Measurements from ENCODE around the gene SORCS2. TPM values are rescaled to one million over a fixed set of nuclear protein-coding genes. Genes with fewer than 3 reads are reported as not detected.

Gene SORCS2
- total RNA-seq, 1 experiment from 2014 or later, result 0.06 TPM

GRCh38 chr4:7148337-7148736, 44.0 kb upstream of the SORCS2 start:
- ChIA-PET POLR2A (ENCODE audit: low non-redundant PET) (no interaction called here), CTCF (no interaction called here)
- DNase-seq (ENCODE audit: low spot score), result no peak
- Histone ChIP-seq H3K9me3 (ENCODE audit: low read depth, low read length, poor library complexity, severe bottlenecking) (no peaks in the 10 kb centered on the region), H3K27ac (ENCODE audit: low read depth, low read length, poor library complexity, severe bottlenecking) (no peak overlapping the region), H3K36me3 (ENCODE audit: insufficient read depth, low read length, poor library complexity, severe bottlenecking) (no peaks in the 10 kb centered on the region), H3K27me3 (replicated peaks; ENCODE audit: insufficient read depth, low read depth, low read length, poor library complexity) (no peaks in the 10 kb centered on the region), H3K4me1 (ENCODE audit: insufficient read depth, low read length, poor library complexity, severe bottlenecking) (no peaks in the 10 kb centered on the region), H3K4me3 (ENCODE audit: low read depth, low read length, poor library complexity, severe bottlenecking) (no peak overlapping the region)
- no peak for TF ChIP-seq CTCF (conservative IDR thresholded peaks at IDR 0.05; ENCODE audit: low read depth, low read length)
- no peak for TF ChIP-seq EZH2 (IDR thresholded peaks at IDR 0.05; ENCODE audit: borderline replicate concordance, low read depth, low read length, poor library complexity, severe bottlenecking)
- intact Hi-C loops (cut with micrococcal nuclease; ENCODE audit: unreplicated experiment), result no loop called here
- no TSS peak for BruUV-seq (replicated peaks)

GRCh38 chr4:7150036-7150635, 42.2 kb upstream of the SORCS2 start:
- POLR2A ChIA-PET (ENCODE audit: low non-redundant PET), result no interaction called here
- Histone ChIP-seq H3K27ac (ENCODE audit: low read depth, low read length, poor library complexity, severe bottlenecking) (no peak overlapping the region), H3K27me3 (replicated peaks; ENCODE audit: insufficient read depth, low read depth, low read length, poor library complexity) (no peaks in the 10 kb centered on the region), H3K36me3 (ENCODE audit: insufficient read depth, low read length, poor library complexity, severe bottlenecking) (no peaks in the 10 kb centered on the region), H3K4me1 (ENCODE audit: insufficient read depth, low read length, poor library complexity, severe bottlenecking) (no peaks in the 10 kb centered on the region), H3K9me3 (ENCODE audit: low read depth, low read length, poor library complexity, severe bottlenecking) (no peaks in the 10 kb centered on the region), H3K4me3 (ENCODE audit: low read depth, low read length, poor library complexity, severe bottlenecking) (no peak overlapping the region)
- TF ChIP-seq EZH2 (IDR thresholded peaks at IDR 0.05; ENCODE audit: borderline replicate concordance, low read depth, low read length, poor library complexity, severe bottlenecking) (no peak), CTCF (conservative IDR thresholded peaks at IDR 0.05; ENCODE audit: low read depth, low read length) (no peak)
- no peak for DNase-seq (ENCODE audit: low spot score)
- CTCF ChIA-PET, result no interaction called here
- intact Hi-C loops (cut with micrococcal nuclease; ENCODE audit: unreplicated experiment), result no loop called here
- no TSS peak for BruUV-seq (replicated peaks)

- Histone ChIP-seq H3K4me3 (ENCODE audit: low read depth, low read length, poor library complexity, severe bottlenecking) (no peak overlapping the region), H3K4me1 (ENCODE audit: insufficient read depth, low read length, poor library complexity, severe bottlenecking) (no peaks in the 10 kb centered on the region), H3K9me3 (ENCODE audit: low read depth, low read length, poor library complexity, severe bottlenecking) (no peaks in the 10 kb centered on the region), H3K27me3 (replicated peaks; ENCODE audit: insufficient read depth, low read depth, low read length, poor library complexity) (no peaks in the 10 kb centered on the region), H3K36me3 (ENCODE audit: insufficient read depth, low read length, poor library complexity, severe bottlenecking) (no peaks in the 10 kb centered on the region), H3K27ac (ENCODE audit: low read depth, low read length, poor library complexity, severe bottlenecking) (no peak overlapping the region)
- TF ChIP-seq EZH2 (IDR thresholded peaks at IDR 0.05; ENCODE audit: borderline replicate concordance, low read depth, low read length, poor library complexity, severe bottlenecking), result no peak
- no TSS peak for BruUV-seq (replicated peaks)
- POLR2A ChIA-PET (ENCODE audit: low non-redundant PET), result no interaction called here
- DNase-seq (ENCODE audit: low spot score), result no peak
- CTCF ChIA-PET, result interaction anchor here (0.6 kb wide), 2 partner anchors 569 to 612 kb away, joined by 6 to 8 read pairs; no protein-coding TSS in a partner anchor
- intact Hi-C loops (cut with micrococcal nuclease; ENCODE audit: unreplicated experiment), result no loop called here
These were observed 40.6 kb upstream of the SORCS2 start for GRCh38 chr4:7151668-7152227.

GRCh38 chr4:7153711-7154110, 38.6 kb upstream of the SORCS2 start:
- H3K27ac ChIP-seq (ENCODE audit: low read depth, low read length, poor library complexity, severe bottlenecking), result no peak overlapping the region
- no TSS peak for BruUV-seq (replicated peaks)
- H3K4me3 ChIP-seq (ENCODE audit: low read depth, low read length, poor library complexity, severe bottlenecking), result no peak overlapping the region
- H3K9me3 ChIP-seq (ENCODE audit: low read depth, low read length, poor library complexity, severe bottlenecking), result no peaks in the 10 kb centered on the region
- ChIA-PET CTCF (no interaction called here), POLR2A (ENCODE audit: low non-redundant PET) (no interaction called here)
- no peaks in the 10 kb centered on the region for H3K36me3 ChIP-seq (ENCODE audit: insufficient read depth, low read length, poor library complexity, severe bottlenecking)
- no peaks in the 10 kb centered on the region for H3K4me1 ChIP-seq (ENCODE audit: insufficient read depth, low read length, poor library complexity, severe bottlenecking)
- no peak for DNase-seq (ENCODE audit: low spot score)
- TF ChIP-seq EZH2 (IDR thresholded peaks at IDR 0.05; ENCODE audit: borderline replicate concordance, low read depth, low read length, poor library complexity, severe bottlenecking), result no peak
- no peak for TF ChIP-seq CTCF (conservative IDR thresholded peaks at IDR 0.05; ENCODE audit: low read depth, low read length)
- intact Hi-C loops (cut with micrococcal nuclease; ENCODE audit: unreplicated experiment), result no loop called here
- no peaks in the 10 kb centered on the region for H3K27me3 ChIP-seq (replicated peaks; ENCODE audit: insufficient read depth, low read depth, low read length, poor library complexity)

Measured in A673 (cell line).